Astrocyte of the spinal cord (primary cell): ENCODE results near the gene NPEPPS.
"Not testable (repeated sequence)": the region's sequence is repeated elsewhere in the genome, so short reads cannot be mapped to it uniquely, and the experiment has no call there.

ENCODE experiments used
- DNase-seq: peaks from one replicate; pipeline ENCODE4 v3.0.0; 2011; ENCODE audit warnings: low read depth, low spot score
- H3K4me3 ChIP-seq: 2 replicates; pipeline ENCODE4 v1.5.1; 2011; ENCODE audit warnings: low read depth, mild to moderate bottlenecking, low read length, moderate library complexity
- in situ Hi-C: cut with HindIII; loops from 2 replicates; pipeline ENCODE4 v1.10.0; 2017; ENCODE audit warnings: low sequenced_read_pairs
- TF ChIP-seq, protein P1 (sequence below): IDR thresholded peaks from 2 replicates; pipeline ENCODE4 v1.5.1; 2012; ENCODE audit warnings: low read depth, mild to moderate bottlenecking, low read length, inconsistent platforms

The NPEPPS gene, protein sequence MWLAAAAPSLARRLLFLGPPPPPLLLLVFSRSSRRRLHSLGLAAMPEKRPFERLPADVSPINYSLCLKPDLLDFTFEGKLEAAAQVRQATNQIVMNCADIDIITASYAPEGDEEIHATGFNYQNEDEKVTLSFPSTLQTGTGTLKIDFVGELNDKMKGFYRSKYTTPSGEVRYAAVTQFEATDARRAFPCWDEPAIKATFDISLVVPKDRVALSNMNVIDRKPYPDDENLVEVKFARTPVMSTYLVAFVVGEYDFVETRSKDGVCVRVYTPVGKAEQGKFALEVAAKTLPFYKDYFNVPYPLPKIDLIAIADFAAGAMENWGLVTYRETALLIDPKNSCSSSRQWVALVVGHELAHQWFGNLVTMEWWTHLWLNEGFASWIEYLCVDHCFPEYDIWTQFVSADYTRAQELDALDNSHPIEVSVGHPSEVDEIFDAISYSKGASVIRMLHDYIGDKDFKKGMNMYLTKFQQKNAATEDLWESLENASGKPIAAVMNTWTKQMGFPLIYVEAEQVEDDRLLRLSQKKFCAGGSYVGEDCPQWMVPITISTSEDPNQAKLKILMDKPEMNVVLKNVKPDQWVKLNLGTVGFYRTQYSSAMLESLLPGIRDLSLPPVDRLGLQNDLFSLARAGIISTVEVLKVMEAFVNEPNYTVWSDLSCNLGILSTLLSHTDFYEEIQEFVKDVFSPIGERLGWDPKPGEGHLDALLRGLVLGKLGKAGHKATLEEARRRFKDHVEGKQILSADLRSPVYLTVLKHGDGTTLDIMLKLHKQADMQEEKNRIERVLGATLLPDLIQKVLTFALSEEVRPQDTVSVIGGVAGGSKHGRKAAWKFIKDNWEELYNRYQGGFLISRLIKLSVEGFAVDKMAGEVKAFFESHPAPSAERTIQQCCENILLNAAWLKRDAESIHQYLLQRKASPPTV

DNA sequence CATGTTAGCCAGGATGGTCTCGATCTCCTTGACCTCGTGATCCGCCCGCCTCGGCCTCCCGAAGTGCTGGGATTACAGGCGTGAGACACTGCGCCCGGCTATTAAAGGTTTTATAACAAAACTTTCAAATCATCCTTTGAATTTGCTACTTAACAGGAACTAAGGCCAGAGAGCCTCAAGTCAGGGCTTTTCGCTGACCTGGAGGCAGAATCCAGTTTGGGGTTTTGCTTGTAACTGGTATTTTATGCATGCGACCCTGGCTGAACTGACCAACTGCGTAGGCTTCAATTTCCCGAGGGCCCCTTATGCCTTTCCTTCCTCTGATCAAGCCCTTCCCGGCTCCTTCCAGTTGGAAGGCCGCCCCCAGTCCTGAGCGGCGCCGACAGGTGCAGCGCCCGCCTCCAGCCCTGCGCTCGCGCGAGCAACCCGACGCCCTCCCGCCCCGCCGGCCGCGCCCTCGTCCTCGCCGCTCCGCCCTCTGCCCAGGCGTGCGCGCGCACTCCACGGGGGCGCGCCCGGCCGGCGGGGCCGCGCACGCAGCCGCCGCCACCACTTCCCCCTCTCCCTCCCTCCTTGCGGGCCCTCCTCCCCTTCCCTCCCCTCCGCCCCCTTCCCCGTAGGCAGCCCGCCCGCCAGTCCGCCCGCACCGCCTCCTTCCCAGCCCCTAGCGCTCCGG, at the start of gene NPEPPS:
NPEPPS (plus strand) TSS at position 552 of the 676 bp plus-strand sequence. CDS start 193 bp downstream, outside the sequence.
- in situ Hi-C loops = not testable (repeated sequence)
- H3K4me3 ChIP-seq = peak within 1 kb of the TSS; percentile 67
- DNase-seq = peak; percentile 87

DNA sequence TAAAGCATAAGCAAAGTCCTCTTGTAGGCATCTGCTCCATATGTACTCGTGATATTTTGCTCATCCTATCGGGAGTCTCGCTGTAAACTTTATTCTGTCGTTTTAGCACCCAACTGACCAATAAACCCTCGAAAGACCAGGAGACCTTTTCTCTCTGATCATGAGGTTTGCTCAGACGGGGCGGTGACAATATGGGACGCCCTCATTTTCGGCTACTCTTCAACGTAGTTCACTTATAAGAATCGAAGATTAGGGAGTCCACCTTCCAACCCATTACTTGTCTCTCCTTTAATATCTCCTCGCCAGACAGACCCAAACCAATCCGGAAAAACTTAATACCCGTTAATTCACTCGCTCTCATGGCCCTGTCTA, 39.1 kb upstream of the NPEPPS start:
- in situ Hi-C loops, DNase-seq: not testable (repeated sequence)
- H3K4me3 ChIP-seq = peak overlapping the region; percentile 56

DNA sequence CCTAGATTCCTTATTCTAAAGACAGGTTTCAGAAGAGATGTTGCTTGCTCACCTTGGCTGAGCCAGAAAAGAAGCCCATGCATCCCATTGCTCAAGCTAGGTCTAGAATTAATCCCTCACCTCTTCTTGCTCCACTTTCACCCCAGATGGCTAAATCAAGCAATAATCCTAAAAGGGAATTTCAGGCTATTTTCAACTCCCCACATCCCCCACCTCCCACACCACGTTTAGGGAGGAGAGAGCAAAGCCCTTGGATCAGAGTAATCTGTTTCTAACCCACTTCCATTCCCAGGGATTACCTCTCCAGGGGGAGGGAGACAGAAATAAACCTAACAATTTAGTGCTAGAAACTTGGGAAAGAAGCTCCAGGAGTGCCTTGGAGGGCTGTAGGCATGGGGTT, 31.8 kb upstream of the NPEPPS start:
- DNase-seq, in situ Hi-C loops, H3K4me3 ChIP-seq: not testable (repeated sequence)

DNA sequence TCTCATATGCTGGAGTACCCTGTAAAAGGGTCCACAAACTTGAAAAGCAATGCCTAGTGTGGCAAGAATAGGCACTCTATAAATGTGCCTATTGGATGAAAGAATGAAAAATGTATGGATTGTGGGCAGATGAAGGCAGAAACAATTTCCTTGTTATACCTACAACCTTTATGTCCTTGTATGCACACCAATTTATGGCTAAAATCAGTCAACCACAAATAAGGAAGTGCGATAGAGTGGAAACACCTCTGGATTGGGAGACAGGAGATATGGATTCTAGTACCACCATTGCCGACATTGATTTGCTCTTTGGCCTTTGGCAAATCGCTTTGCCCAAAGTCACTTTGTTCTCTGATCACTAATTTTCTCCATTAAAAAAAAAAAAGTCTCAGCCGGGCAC, 31.4 kb upstream of the NPEPPS start:
- in situ Hi-C loops, H3K4me3 ChIP-seq, DNase-seq: not testable (repeated sequence)

DNA sequence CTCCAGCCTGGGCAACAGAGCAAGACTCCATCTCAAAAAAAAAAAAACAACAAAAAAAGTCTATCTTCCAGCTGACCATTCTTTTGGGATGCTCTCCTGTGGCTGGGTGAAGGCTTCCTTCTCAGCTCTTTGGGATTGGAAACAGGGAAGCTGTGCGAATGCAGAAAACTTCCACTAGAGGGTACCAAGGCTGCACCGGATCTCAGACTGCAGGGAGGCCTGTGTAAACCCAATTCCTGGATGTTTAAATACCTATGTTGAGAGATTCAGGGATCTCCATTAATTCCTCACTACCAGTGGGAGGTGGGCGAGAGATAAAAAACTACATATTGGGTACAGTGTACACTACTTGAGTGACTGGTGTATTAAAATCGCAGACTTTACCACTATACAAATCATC, 30.3 kb upstream of the NPEPPS start:
- TF ChIP-seq, protein P1, sequence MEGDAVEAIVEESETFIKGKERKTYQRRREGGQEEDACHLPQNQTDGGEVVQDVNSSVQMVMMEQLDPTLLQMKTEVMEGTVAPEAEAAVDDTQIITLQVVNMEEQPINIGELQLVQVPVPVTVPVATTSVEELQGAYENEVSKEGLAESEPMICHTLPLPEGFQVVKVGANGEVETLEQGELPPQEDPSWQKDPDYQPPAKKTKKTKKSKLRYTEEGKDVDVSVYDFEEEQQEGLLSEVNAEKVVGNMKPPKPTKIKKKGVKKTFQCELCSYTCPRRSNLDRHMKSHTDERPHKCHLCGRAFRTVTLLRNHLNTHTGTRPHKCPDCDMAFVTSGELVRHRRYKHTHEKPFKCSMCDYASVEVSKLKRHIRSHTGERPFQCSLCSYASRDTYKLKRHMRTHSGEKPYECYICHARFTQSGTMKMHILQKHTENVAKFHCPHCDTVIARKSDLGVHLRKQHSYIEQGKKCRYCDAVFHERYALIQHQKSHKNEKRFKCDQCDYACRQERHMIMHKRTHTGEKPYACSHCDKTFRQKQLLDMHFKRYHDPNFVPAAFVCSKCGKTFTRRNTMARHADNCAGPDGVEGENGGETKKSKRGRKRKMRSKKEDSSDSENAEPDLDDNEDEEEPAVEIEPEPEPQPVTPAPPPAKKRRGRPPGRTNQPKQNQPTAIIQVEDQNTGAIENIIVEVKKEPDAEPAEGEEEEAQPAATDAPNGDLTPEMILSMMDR = peak; percentile 52
- in situ Hi-C loops, H3K4me3 ChIP-seq: not testable (repeated sequence)
- DNase-seq = peak; percentile 23

DNA sequence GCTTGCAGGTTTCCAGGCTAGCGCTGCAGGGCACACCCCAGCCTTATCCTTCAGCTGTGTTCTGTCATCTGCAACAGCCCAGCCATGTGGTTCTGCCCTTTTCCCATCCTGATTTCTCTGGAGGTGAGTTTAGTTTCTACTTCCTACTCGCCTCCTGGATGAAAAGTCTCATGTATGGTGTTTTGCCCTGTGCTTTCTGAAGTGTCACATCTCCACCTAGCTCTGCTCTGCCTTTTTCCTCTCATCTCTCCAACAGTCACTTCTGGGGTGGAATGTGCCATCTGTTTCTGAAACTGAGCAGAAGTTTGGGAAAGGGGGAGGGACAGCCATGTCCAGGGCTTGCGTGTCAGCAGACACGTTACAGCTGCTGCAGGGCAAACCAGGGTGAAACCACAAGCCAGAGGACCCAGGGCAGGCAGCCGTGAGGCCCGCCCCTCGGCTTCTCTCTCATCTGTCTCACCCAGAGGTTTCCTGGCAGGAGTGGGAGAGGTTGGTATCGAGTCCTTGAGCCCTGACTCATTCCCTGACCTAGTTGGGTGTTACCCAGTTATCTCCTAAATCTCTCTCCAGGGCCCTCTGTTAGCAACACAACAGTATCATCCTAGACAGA, 28.7 kb upstream of the NPEPPS start:
- in situ Hi-C loops, H3K4me3 ChIP-seq: not testable (repeated sequence)

DNA sequence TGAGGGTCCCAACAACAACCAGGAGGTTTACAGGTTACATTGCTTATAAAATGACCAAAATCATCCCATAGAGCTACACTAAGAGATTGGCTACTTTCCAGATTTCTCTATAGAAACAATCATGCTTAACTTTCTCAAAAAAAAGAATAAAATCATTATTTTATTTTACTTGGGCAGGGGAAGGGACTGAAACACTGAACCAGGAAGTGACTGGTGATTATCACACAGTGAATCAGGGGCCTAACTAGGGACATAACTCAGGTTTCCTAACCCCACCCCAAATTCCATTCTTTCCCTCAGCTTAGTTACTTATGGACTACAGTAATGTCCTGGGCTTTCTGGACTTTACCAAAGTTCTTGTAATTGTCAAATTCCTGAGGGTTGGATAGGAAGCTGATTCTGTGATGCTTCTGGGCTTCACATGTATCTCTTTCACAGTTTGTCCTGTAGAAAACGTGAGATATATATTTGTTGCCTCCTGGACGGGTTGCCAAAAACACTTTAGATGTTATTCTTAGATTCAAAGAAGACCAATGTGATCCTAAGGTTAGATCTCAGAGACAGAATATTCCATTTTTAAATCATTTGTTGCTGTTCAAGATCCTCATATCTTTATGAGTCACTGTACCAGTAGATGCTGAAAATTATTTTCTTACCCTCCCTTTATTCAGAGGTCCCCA, 28.0 kb upstream of the NPEPPS start:
- peak; percentile 55 for DNase-seq
- in situ Hi-C loops, H3K4me3 ChIP-seq: not testable (repeated sequence)

More for the DNA sequence above, 28.7 kb upstream of the NPEPPS start:
- peak; percentile 60 for DNase-seq

DNA sequence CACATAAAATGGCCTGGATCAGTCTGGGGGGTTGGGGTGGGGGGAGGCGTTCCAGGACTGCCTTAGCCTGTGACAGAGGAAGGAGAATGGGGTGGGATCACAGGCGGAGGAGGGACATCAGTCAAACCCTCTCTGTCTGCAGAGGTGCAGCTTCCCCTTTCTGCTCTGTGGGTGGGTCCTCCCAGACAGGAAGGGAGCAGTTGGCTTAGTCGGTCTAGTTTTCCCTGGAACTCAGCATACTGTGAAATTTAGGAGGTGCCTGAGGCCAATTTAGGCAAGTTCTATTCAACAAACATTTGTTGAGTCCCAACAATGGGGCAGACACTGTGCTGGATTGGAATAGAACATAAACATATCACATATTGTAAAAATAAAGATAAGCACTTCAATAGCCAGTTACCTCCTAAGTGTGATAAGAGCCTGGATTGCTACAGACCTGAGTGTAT, 19.2 kb upstream of the NPEPPS start:
- in situ Hi-C loops, DNase-seq, H3K4me3 ChIP-seq: not testable (repeated sequence)

DNA sequence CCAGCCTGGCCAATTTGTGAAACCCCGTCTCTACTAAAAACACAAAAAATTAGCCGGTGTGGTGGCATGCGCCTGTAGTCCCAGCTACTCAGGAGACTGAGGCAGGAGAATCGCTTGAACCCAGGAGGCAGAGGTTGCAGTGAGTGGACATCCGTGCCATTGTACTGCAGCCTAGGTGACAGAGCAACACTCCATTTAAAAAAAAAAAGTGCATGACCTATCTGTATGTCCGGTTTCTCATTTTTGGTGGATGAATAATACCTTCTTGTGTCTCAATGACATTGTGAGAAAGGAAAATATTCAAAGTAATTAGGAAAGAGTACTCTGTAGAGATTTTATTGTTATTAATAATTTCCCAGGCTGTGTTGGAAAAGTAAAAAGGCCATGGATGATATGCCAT, 17.6 kb upstream of the NPEPPS start:
- DNase-seq, H3K4me3 ChIP-seq, in situ Hi-C loops: not testable (repeated sequence)

DNA sequence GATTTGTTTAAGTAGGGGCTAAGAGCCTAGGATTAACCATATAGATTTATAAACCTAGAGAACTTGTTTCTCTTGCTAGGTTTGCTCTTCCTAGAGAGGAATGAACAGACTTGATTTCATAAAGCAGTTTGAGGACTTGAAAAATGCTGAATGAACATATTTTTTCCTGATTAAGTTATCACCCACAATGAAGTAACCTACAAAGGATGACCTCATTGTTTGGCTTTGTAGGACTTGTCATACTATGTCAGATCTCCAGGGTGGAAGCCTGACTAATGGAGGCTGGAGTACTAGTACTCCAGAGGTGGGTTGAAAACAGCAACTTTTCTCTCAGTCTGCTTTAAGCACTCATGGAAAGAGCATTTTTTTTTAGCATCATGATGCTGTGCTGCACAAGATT, 12.0 kb upstream of the NPEPPS start:
- H3K4me3 ChIP-seq, in situ Hi-C loops: not testable (repeated sequence)
- peak; percentile 1 for DNase-seq

DNA sequence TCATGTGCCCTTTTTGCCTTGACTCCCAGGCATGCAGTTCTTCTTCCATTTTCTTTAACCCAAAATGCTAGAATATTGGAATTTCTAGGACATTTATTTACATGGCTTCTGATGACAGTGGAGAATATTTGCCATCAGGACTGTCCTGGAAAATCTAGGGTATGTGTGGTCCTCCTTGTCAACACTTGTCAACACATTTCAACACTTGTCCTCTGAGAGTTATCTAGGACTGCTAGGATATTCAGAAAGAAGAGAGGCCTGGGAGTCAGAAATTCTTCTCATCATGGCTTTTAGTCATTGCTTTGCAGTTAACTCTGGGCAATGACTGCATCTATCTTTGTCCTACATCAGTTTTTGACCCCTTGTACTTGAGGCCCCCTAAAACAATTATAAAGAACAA, 11.5 kb upstream of the NPEPPS start:
- in situ Hi-C loops, DNase-seq, H3K4me3 ChIP-seq: not testable (repeated sequence)

DNA sequence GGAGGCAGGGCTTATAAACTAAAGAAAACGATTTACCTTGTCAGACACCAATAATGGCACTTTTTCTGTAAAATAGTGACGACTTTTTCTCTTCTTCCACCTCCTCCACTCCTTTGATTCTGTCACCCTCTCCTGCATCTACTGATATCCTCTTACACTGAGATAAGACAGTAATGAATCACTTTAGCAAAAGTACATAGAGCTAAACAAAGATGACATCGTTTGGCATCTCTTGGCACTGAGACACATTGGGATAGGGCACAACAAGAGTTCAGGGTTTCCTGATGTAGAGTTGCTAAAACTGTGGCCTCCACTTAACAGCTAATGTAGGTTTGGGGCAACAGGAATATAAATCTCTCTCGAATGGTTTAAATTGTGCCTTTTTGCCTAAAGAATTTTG, 10.6 kb upstream of the NPEPPS start:
- in situ Hi-C loops, DNase-seq, H3K4me3 ChIP-seq: not testable (repeated sequence)

DNA sequence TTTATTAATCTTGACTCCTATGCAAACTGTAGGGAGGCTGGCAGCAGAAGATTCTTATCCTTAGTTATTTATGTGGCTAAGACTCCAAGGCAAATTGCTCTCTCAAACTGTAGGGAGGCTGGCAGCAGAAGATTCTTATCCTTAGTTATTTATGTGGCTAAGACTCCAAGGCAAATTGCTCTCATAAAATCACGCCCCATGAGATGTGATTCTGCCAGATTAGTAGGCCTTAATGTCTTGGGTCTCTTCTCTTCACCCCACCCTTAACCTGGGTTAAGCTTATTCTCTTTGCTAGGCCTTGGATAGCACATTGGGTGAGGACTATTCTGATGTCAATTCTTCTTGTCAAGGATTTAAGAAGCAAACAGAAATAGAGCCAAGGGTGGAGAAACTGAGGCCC, 9.5 kb upstream of the NPEPPS start:
- H3K4me3 ChIP-seq, in situ Hi-C loops: not testable (repeated sequence)

DNA sequence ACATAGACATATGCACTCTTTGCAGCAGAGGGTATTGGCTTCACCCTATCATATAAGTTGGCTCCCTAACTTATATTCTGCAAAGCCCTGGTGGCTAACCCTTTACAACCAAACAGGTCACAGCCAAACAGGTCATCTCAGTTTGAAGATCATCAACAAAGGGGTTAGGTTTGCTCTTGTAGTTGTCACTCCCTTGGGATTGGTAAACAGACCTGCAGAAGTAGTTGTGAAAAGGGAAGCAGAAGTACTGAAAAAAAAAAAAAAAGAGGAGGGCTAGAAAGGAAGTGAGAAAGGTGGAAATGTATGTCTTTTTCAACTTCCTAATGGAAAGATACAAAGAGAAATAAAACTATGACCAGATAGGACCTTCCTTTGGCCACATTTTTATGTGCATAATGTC, 8.6 kb upstream of the NPEPPS start:
- H3K4me3 ChIP-seq, in situ Hi-C loops, DNase-seq: not testable (repeated sequence)

More for the DNA sequence above, 9.5 kb upstream of the NPEPPS start:
- not testable (repeated sequence) for DNase-seq
